Thyroid gland (tissue), 4 donors: ENCODE data around the gene SYNM.

Source experiments
- POLR2A ChIP-seq, 2 donors: fragments of 450-650 bp; IDR thresholded peaks; one replicate each; pipeline ENCODE4 v1.6.1; 2017; ENCODE audit warnings: antibody characterized with exemption in 2 of 2, mild to moderate bottlenecking in 2 of 2, moderate library complexity in 1 of 2
- TF ChIP-seq, protein P1 (sequence below), 6 experiments: fragments of 200-600 bp in 3 of 6; fragments of 450-650 bp in 3 of 6; sonication (generic) in 3 of 6; IDR thresholded peaks; one replicate each; pipeline ENCODE4 v1.5.1; 2016 to 2019; ENCODE audit warnings: antibody characterized with exemption in 6 of 6, mild to moderate bottlenecking in 2 of 6, inconsistent platforms in 1 of 6, moderate library complexity in 1 of 6

DNA sequence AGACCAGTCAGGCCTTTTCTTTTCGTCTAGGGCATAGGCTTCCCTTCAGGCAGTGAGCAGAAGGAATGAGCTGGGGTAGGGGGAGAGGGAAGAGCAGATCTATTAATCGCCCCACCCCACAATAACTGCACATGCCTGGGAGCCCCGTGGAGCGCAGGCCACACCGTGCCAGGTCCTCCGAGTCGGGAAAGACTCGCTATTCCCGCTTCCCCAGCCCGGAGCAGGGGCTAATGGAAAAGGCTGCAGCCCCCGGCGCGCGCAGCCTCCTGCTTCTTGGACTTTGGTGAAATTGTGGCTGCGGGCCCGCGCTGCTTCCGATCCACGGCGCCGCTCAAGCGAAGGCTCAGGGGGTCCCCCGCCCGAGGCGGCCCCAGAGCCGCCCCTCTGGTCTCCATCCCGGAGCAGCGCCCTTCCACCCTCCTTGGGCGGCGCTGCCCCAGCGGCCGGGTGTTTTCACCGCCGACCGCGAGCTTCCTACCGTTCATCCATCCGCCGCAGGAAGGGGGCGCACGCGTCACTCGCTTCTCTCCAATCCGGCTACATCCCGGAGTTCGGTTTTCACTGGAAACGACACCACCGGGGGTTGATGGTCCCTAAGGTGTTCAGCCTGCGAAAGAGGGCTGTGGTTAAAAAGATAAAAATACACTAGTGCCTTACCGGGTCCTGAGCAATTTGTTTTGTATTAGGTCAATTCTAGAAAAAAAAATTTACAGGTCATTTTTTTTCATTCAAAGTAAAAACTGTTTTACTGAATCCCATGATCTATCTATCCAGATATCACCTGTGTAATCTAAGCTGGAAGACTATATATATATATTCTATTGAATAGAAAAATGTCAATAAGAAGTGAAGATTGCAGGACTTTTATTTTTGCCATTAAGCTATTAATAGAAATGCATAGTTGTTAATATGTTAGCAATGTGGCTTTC, 4.4 kb upstream of the SYNM start:
- TF ChIP-seq POLR2A (IDR thresholded peaks at IDR 0.05): no peak
- TF ChIP-seq, protein P1, sequence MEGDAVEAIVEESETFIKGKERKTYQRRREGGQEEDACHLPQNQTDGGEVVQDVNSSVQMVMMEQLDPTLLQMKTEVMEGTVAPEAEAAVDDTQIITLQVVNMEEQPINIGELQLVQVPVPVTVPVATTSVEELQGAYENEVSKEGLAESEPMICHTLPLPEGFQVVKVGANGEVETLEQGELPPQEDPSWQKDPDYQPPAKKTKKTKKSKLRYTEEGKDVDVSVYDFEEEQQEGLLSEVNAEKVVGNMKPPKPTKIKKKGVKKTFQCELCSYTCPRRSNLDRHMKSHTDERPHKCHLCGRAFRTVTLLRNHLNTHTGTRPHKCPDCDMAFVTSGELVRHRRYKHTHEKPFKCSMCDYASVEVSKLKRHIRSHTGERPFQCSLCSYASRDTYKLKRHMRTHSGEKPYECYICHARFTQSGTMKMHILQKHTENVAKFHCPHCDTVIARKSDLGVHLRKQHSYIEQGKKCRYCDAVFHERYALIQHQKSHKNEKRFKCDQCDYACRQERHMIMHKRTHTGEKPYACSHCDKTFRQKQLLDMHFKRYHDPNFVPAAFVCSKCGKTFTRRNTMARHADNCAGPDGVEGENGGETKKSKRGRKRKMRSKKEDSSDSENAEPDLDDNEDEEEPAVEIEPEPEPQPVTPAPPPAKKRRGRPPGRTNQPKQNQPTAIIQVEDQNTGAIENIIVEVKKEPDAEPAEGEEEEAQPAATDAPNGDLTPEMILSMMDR (IDR thresholded peaks at IDR 0.05): peak; percentile 41 to 90 (median 72)
